B cell (primary cell): Measurements from ENCODE around the gene ZFP64. TPM values are rescaled to one million over a fixed set of nuclear protein-coding genes. Genes with fewer than 3 reads are reported as not detected.

Experiments
- ATAC-seq: fragments of 200-7000 bp; cut with Tn5 transposase; one replicate; pipeline ENCODE4 v1.10.0; 2021; ENCODE audit warnings: low read depth, mild to moderate bottlenecking, moderate number of reproducible peaks, moderate library complexity
- CTCF ChIA-PET: fragments of 350-600 bp; sonication (Branson Sonifier 250); formaldehyde crosslinking; loops from one replicate; lab custom pipeline; 2021; ENCODE audit warnings: antibody characterized with exemption, inconsistent platforms; lab: Charles Lee
- POLR2A ChIA-PET: fragments of 350-600 bp; sonication (Branson Sonifier 250); formaldehyde crosslinking; loops from one replicate; lab custom pipeline; 2021; ENCODE audit warnings: antibody characterized with exemption; lab: Charles Lee
- DNase-seq: peaks from one replicate; pipeline ENCODE4 v3.0.0; 2013
- H2AFZ ChIP-seq: 2 replicates; pipeline ENCODE4 v1.6.1; 2012; ENCODE audit warnings: mild to moderate bottlenecking, low read depth, low read length; ENCODE audit not compliant: insufficient read depth, poor library complexity, severe bottlenecking
- H3K27ac ChIP-seq, 2 donors: 1 replicate in 1 of 2; 2 replicates in 1 of 2; pipeline ENCODE4 v1.5.1; 2012 to 2013; ENCODE audit warnings: low read length in 2 of 2, mild to moderate bottlenecking in 2 of 2, moderate library complexity in 1 of 2
- H3K27me3 ChIP-seq, 4 experiments: fragments of 200-600 bp in 1 of 4; sonication (generic) in 1 of 4; replicated peaks in 1 of 4; 1 replicate in 2 of 4; 2 replicates in 2 of 4; pipeline versions ENCODE4 v1.6.1 to v1.7.0; 2013 to 2016; ENCODE audit warnings: low read length in 3 of 4, mild to moderate bottlenecking in 2 of 4, mixed read lengths in 1 of 4, moderate library complexity in 1 of 4; ENCODE audit not compliant: insufficient read depth in 4 of 4, control insufficient read depth in 3 of 4; ENCODE audit errors: control extremely low read depth in 1 of 4
- H3K36me3 ChIP-seq, 2 experiments: replicated peaks in 1 of 2; 1 replicate in 1 of 2; 2 replicates in 1 of 2; pipeline versions ENCODE4 v1.6.1 to v1.7.1; 2013; ENCODE audit warnings: low read length in 1 of 2; ENCODE audit not compliant: insufficient read depth in 2 of 2, control insufficient read depth in 1 of 2; ENCODE audit errors: control extremely low read depth in 1 of 2, extremely low read depth in 1 of 2
- H3K4me1 ChIP-seq, 2 donors: fragments of 200-600 bp in 1 of 2; sonication (generic) in 1 of 2; 1 replicate in 1 of 2; 2 replicates in 1 of 2; pipeline versions ENCODE4 v1.5.1 to v1.6.1; 2013 to 2017; ENCODE audit warnings: low read length in 2 of 2; ENCODE audit not compliant: control insufficient read depth in 2 of 2, insufficient read depth in 2 of 2
- H3K4me2 ChIP-seq: replicated peaks from 2 replicates; pipeline ENCODE3; 2012; ENCODE audit warnings: mild to moderate bottlenecking, low read depth, low read length; ENCODE audit not compliant: poor library complexity, severe bottlenecking
- H3K4me3 ChIP-seq, 5 experiments: fragments of 200-600 bp in 1 of 5; sonication (generic) in 1 of 5; 1 replicate in 3 of 5; 2 replicates in 2 of 5; pipeline versions ENCODE4 v1.5.1 to v1.7.0; 2011 to 2016; ENCODE audit warnings: low read length in 4 of 5, mild to moderate bottlenecking in 4 of 5, low read depth in 2 of 5, control low read depth in 1 of 5, moderate library complexity in 1 of 5; ENCODE audit not compliant: insufficient read depth in 1 of 5; ENCODE audit errors: control extremely low read depth in 1 of 5, extremely low read depth in 1 of 5
- H3K79me2 ChIP-seq: fragments of 200-600 bp; sonication (generic); one replicate; pipeline ENCODE4 v1.6.0; 2016; ENCODE audit warnings: low read length; ENCODE audit not compliant: control insufficient read depth, insufficient read depth
- H3K9ac ChIP-seq: fragments of 200-600 bp; sonication (generic); 2 replicates; pipeline ENCODE4 v1.6.1; 2017; ENCODE audit warnings: mild to moderate bottlenecking, low read length, moderate library complexity
- H3K9me3 ChIP-seq, 3 donors: one replicate each; pipeline versions ENCODE4 v1.6.1 to v1.7.1; 2013; ENCODE audit warnings: low read length in 2 of 3; ENCODE audit not compliant: control insufficient read depth in 2 of 3, insufficient read depth in 1 of 3; ENCODE audit errors: control extremely low read depth in 1 of 3
- H4K20me1 ChIP-seq: 2 replicates; pipeline ENCODE4 v1.6.0; 2012; ENCODE audit warnings: mild to moderate bottlenecking, low read length; ENCODE audit not compliant: insufficient read depth, control insufficient read depth, poor library complexity, severe bottlenecking
- H3K27ac Mint-ChIP-seq: one replicate; pipeline ENCODE4 v1.8.0; 2021; ENCODE audit warnings: mixed read lengths
- H3K27me3 Mint-ChIP-seq: one replicate; pipeline ENCODE4 v1.8.0; 2021; ENCODE audit warnings: mixed read lengths
- H3K4me1 Mint-ChIP-seq: one replicate; pipeline ENCODE4 v1.8.0; 2021; ENCODE audit warnings: mixed read lengths
- H3K4me3 Mint-ChIP-seq: one replicate; pipeline ENCODE4 v1.8.0; 2021; ENCODE audit warnings: mixed read lengths
- H3K9me3 Mint-ChIP-seq: one replicate; pipeline ENCODE4 v1.8.0; 2022; ENCODE audit warnings: mixed read lengths; ENCODE audit not compliant: insufficient read depth
- EZH2 ChIP-seq: IDR thresholded peaks from 2 replicates; pipeline ENCODE4 v1.6.1; 2012; ENCODE audit warnings: borderline replicate concordance, low read depth, mild to moderate bottlenecking, moderate library complexity, low read length; ENCODE audit not compliant: insufficient read depth, poor library complexity, severe bottlenecking
- WGBS: methylation state at CpG from one replicate; pipeline ENCODE4 v1.1.5; 2013; ENCODE audit warnings: missing lambda C conversion rate; ENCODE audit not compliant: insufficient coverage; 5-methylcytosine and 5-hydroxymethylcytosine counted together
- intact Hi-C: fragments of 100-400 bp; cut with micrococcal nuclease; formaldehyde crosslinking; loops from one replicate; pipeline ENCODE4 v1.10.0; 2022
- polyA plus RNA-seq: library from polyadenylated mRNA; depleted of rRNA; stranded (reverse); fragments of >200 nt; gene quantifications from 2 replicates; pipeline ENCODE4 v1.2.3, GENCODE V29; 2012
- total RNA-seq, 2 donors: library from RNA; stranded (reverse); fragments of 120-200 nt in 1 of 2; gene quantifications; 1 replicate in 1 of 2; 2 replicates in 1 of 2; pipeline versions ENCODE4 v1.2.3 to v1.2.4, GENCODE V29; 2013 to 2022
- TF ChIP-seq, protein P1 (sequence below): fragments of 200-600 bp; IDR thresholded peaks from one replicate; pipeline ENCODE4 v1.8.0; 2022; ENCODE audit warnings: antibody characterized with exemption, mild to moderate bottlenecking

The ZFP64 gene
- total and polyA plus RNA-seq, 2 donors (not counting 1 experiment from before 2014, with no cell fraction given): 14.2 to 15.1 TPM

DNA sequence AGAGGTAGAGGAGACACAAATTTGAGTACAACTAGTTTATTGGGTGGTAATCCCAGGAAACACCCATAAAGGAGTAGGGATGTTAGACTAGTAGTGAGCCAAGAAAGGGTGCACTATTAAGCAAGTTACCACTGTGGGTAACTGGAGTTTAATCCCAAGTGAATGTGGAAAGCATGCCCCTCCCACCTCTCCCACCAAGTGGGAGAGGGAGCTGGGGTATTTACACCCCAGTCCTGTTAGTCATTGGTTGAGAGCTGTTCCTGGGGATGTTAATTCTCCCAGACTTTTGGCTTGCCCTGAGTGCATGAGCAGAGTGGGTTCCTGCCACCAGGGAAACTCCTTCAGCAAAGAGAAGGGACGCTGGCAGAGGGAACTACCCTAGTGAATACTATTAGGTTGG is 49.2 kb upstream of the ZFP64 start:
- Histone ChIP-seq H3K36me3 (no peaks in the 10 kb centered on the region), H3K27ac (no peak overlapping the region), H3K4me3 (no peak overlapping the region), H2AFZ (no peak overlapping the region), H3K9me3 (no peaks in the 10 kb centered on the region), H3K9ac (no peak overlapping the region), H3K4me2 (no peak overlapping the region), H4K20me1 (no peaks in the 10 kb centered on the region), H3K27me3 (peaks cover 0 to 2% (median 0%) of the 10 kb centered on the region in 4 experiments), H3K4me1 (no peaks in the 10 kb centered on the region), H3K79me2 (no peaks in the 10 kb centered on the region)
- no peak overlapping the region for H3K4me3 Mint-ChIP-seq
- no peaks in the 10 kb centered on the region for H3K9me3 Mint-ChIP-seq
- intact Hi-C loops: no loop called here
- H3K27me3 Mint-ChIP-seq: peaks cover 19% of the 10 kb centered on the region
- H3K27ac Mint-ChIP-seq: no peak overlapping the region
- no CpG with 5 or more reads among the region's 1 CpG for WGBS
- ATAC-seq: no peak
- CTCF ChIA-PET: interaction anchor here (1.6 kb wide), 1 partner anchor 1959 kb away, joined by 6 read pairs; no protein-coding TSS in a partner anchor
- TF ChIP-seq EZH2: no peak
- TF ChIP-seq, protein P1, sequence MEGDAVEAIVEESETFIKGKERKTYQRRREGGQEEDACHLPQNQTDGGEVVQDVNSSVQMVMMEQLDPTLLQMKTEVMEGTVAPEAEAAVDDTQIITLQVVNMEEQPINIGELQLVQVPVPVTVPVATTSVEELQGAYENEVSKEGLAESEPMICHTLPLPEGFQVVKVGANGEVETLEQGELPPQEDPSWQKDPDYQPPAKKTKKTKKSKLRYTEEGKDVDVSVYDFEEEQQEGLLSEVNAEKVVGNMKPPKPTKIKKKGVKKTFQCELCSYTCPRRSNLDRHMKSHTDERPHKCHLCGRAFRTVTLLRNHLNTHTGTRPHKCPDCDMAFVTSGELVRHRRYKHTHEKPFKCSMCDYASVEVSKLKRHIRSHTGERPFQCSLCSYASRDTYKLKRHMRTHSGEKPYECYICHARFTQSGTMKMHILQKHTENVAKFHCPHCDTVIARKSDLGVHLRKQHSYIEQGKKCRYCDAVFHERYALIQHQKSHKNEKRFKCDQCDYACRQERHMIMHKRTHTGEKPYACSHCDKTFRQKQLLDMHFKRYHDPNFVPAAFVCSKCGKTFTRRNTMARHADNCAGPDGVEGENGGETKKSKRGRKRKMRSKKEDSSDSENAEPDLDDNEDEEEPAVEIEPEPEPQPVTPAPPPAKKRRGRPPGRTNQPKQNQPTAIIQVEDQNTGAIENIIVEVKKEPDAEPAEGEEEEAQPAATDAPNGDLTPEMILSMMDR: no peak
- DNase-seq: no peak
- POLR2A ChIA-PET: no interaction called here
- no peaks in the 10 kb centered on the region for H3K4me1 Mint-ChIP-seq

DNA sequence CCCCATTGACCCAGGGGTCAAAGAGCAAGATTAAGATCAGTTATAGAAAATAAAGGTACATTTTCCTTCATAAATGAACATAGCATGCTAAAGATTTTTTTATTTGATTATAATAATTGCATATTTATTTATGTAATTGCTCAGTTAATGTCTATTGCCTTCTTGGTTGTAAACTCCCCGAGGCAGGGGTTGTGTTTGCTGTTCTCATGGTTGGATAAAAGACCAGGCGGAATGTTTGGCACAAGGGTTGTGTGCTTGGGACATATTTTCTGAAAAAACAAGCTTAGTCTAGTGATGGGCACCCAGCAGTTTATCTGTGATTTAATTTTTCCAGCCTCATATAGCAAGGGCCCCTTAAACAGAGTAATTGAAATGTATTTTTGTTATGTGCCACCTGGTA is 47.5 kb upstream of the ZFP64 start:
- no peak overlapping the region for H3K9ac ChIP-seq
- ATAC-seq (no peak), DNase-seq (no peak)
- no peaks in the 10 kb centered on the region for H4K20me1 ChIP-seq
- Mint-ChIP-seq H3K4me1 (no peaks in the 10 kb centered on the region), H3K4me3 (no peak overlapping the region), H3K27ac (no peak overlapping the region), H3K9me3 (no peaks in the 10 kb centered on the region), H3K27me3 (peaks cover 16% of the 10 kb centered on the region)
- H3K4me1 ChIP-seq: no peaks in the 10 kb centered on the region
- H3K9me3 ChIP-seq: no peaks in the 10 kb centered on the region
- no peak overlapping the region for H3K4me2 ChIP-seq
- CTCF ChIA-PET: no interaction called here
- intact Hi-C loops: no loop called here
- H2AFZ ChIP-seq: no peak overlapping the region
- no CpG with 5 or more reads among the region's 2 CpGs for WGBS
- no peaks in the 10 kb centered on the region for H3K79me2 ChIP-seq
- TF ChIP-seq, protein P1: no peak
- no peak for TF ChIP-seq EZH2
- H3K36me3 ChIP-seq: no peaks in the 10 kb centered on the region
- H3K4me3 ChIP-seq: no peak overlapping the region
- peaks cover 0 to 2% (median 0%) of the 10 kb centered on the region in 4 experiments for H3K27me3 ChIP-seq
- POLR2A ChIA-PET: no interaction called here
- no peak overlapping the region for H3K27ac ChIP-seq
